ENCODE data around the gene POU5F1.

POU5F1 gene

DNA sequence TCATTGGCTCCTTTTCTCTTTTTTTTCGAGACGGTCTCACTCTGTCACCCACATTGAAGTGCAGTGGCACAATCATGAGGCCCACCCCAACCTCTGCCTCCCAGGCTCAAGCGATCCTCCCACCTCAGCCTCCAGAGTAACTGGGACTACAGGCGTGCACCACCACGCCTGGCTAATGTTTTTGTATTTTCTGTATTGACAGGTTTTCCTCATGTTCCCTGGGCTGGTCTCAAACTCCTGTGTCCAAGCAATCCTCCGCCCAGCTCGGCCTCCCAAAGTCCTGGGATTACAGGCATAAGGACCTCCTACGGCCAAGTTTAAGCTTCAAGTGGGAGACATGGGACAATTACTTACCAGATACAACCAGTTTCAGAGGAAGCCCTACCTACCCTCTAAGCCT, 9.4 kb upstream of the POU5F1 start:
- Histone ChIP-seq H2BK120ac (ENCODE audit: low read depth, low read length) (no peak overlapping the region), H2BK15ac (replicated peaks; ENCODE audit: low read depth) (no peak overlapping the region), H3K27ac (ENCODE audit: low read depth, low read length) (no peak overlapping the region), H3K23ac (ENCODE audit: low read length) (no peak overlapping the region), H4K8ac (ENCODE audit: low read depth, low read length) (no peak overlapping the region), H2BK5ac (ENCODE audit: low read length) (no peak overlapping the region), H3K4me3 (ENCODE audit: low read length) (no peak overlapping the region), H3K27me3 (ENCODE audit: insufficient read depth, low read length, poor library complexity) (no peaks in the 10 kb centered on the region), H3K56ac (ENCODE audit: low read length) (no peak overlapping the region), H3K4me2 (ENCODE audit: low read length) (no peak overlapping the region), H3K9ac (ENCODE audit: low read length) (no peak overlapping the region), H3K36me3 (ENCODE audit: control insufficient read depth, insufficient read depth, low read length) (no peaks in the 10 kb centered on the region), H3K79me1 (ENCODE audit: low read length) (no peaks in the 10 kb centered on the region), H4K5ac (ENCODE audit: low read length) (no peak overlapping the region), H3K4ac (ENCODE audit: low read depth, low read length) (no peak overlapping the region), H3K79me2 (ENCODE audit: control insufficient read depth, insufficient read depth, low read length) (no peaks in the 10 kb centered on the region), H3K18ac (ENCODE audit: low read length) (no peak overlapping the region), H2AK5ac (ENCODE audit: low read length) (no peak overlapping the region), H3K4me1 (ENCODE audit: control insufficient read depth, low read depth, low read length) (no peaks in the 10 kb centered on the region)
- DNase-seq, result no peak
- no CpG with 5 or more reads among the region's 8 CpGs for WGBS (ENCODE audit: extremely low coverage, insufficient coverage, low lambda C conversion rate)

DNA sequence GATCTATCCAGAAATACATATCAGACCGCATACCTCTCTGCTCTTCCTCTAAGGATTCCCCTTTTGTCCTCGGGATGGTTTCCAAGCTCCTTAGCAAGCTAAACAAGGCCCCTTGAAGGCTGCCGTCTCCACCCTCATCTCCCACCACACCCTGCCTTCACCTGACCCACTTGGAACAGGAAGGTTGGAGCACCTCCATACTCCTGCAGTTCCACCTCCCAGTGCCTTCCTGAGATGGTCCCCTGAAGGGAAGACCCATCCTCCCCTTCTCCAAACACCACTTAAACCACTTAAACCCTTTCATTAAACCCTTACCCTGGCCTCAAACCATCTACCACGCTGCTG, 8.5 kb upstream of the POU5F1 start:
- no peak overlapping the region for H4K8ac ChIP-seq (ENCODE audit: low read depth, low read length)
- no peak overlapping the region for H3K4ac ChIP-seq (ENCODE audit: low read depth, low read length)
- H2BK15ac ChIP-seq (replicated peaks; ENCODE audit: low read depth), result no peak overlapping the region
- no peak overlapping the region for H2BK5ac ChIP-seq (ENCODE audit: low read length)
- no peaks in the 10 kb centered on the region for H3K36me3 ChIP-seq (ENCODE audit: control insufficient read depth, insufficient read depth, low read length)
- no peak for DNase-seq
- H3K27me3 ChIP-seq (ENCODE audit: insufficient read depth, low read length, poor library complexity), result no peaks in the 10 kb centered on the region
- H2BK120ac ChIP-seq (ENCODE audit: low read depth, low read length), result no peak overlapping the region
- no peak overlapping the region for H3K56ac ChIP-seq (ENCODE audit: low read length)
- no peak overlapping the region for H3K23ac ChIP-seq (ENCODE audit: low read length)
- H3K4me2 ChIP-seq (ENCODE audit: low read length), result no peak overlapping the region
- H3K79me2 ChIP-seq (ENCODE audit: control insufficient read depth, insufficient read depth, low read length), result peaks cover 3% of the 10 kb centered on the region
- H3K4me3 ChIP-seq (ENCODE audit: low read length), result no peak overlapping the region
- H3K27ac ChIP-seq (ENCODE audit: low read depth, low read length), result no peak overlapping the region
- H3K4me1 ChIP-seq (ENCODE audit: control insufficient read depth, low read depth, low read length), result no peaks in the 10 kb centered on the region
- no peak overlapping the region for H2AK5ac ChIP-seq (ENCODE audit: low read length)
- no peaks in the 10 kb centered on the region for H3K79me1 ChIP-seq (ENCODE audit: low read length)
- no peak overlapping the region for H3K9ac ChIP-seq (ENCODE audit: low read length)
- WGBS (ENCODE audit: extremely low coverage, insufficient coverage, low lambda C conversion rate), result no CpG with 5 or more reads among the region's 4 CpGs
- H3K18ac ChIP-seq (ENCODE audit: low read length), result no peak overlapping the region
- no peak overlapping the region for H4K5ac ChIP-seq (ENCODE audit: low read length)

GRCh38 chr6:31178143-31179041, 7.9 kb upstream of the POU5F1 start:
- no CpG with 5 or more reads among the region's 8 CpGs for WGBS (ENCODE audit: extremely low coverage, insufficient coverage, low lambda C conversion rate)

DNA sequence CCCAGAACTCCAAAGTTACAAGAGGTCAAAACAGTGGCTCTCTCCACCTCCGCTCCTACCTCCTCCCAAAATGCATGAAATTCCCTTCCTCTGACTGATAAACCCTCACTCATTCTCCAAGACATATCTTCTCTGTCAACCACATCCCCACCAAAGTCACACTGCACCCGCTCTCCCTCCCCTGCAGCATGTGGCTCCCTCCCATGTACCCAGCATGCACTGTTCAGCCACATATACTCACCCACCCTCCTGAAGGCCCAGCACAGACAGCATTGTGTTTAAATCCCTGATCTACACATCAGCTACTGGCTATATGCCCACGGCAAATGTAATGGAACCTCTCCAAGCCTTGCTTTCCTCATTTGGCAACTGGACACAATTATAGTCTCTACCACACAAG, 5.5 kb upstream of the POU5F1 start:
- Histone ChIP-seq H3K27ac (ENCODE audit: low read depth, low read length) (no peak overlapping the region), H3K4ac (ENCODE audit: low read depth, low read length) (no peak overlapping the region), H3K9ac (ENCODE audit: low read length) (no peak overlapping the region), H2BK15ac (replicated peaks; ENCODE audit: low read depth) (no peak overlapping the region), H3K36me3 (ENCODE audit: control insufficient read depth, insufficient read depth, low read length) (no peaks in the 10 kb centered on the region), H3K23ac (ENCODE audit: low read length) (no peak overlapping the region), H3K18ac (ENCODE audit: low read length) (no peak overlapping the region), H2BK120ac (ENCODE audit: low read depth, low read length) (no peak overlapping the region), H4K5ac (ENCODE audit: low read length) (no peak overlapping the region), H3K4me2 (ENCODE audit: low read length) (no peak overlapping the region), H2AK5ac (ENCODE audit: low read length) (no peak overlapping the region), H3K4me3 (ENCODE audit: low read length) (no peak overlapping the region), H3K79me2 (ENCODE audit: control insufficient read depth, insufficient read depth, low read length) (peaks cover 3% of the 10 kb centered on the region), H4K8ac (ENCODE audit: low read depth, low read length) (no peak overlapping the region), H3K79me1 (ENCODE audit: low read length) (no peaks in the 10 kb centered on the region), H2BK5ac (ENCODE audit: low read length) (no peak overlapping the region), H3K56ac (ENCODE audit: low read length) (peak overlapping the region; percentile 63), H3K27me3 (ENCODE audit: insufficient read depth, low read length, poor library complexity) (no peaks in the 10 kb centered on the region), H3K4me1 (ENCODE audit: control insufficient read depth, low read depth, low read length) (peaks cover 9% of the 10 kb centered on the region)
- no CpG with 5 or more reads among the region's 3 CpGs for WGBS (ENCODE audit: extremely low coverage, insufficient coverage, low lambda C conversion rate)
- DNase-seq, result peak; percentile 57

More at GRCh38 chr6:31178143-31179041, 7.9 kb upstream of the POU5F1 start:
- no peak overlapping the region for H4K5ac ChIP-seq (ENCODE audit: low read length)
- no peak overlapping the region for H2BK5ac ChIP-seq (ENCODE audit: low read length)
- no peaks in the 10 kb centered on the region for H3K36me3 ChIP-seq (ENCODE audit: control insufficient read depth, insufficient read depth, low read length)
- H3K4me1 ChIP-seq (ENCODE audit: control insufficient read depth, low read depth, low read length), result peaks cover 1% of the 10 kb centered on the region
- no peak overlapping the region for H4K8ac ChIP-seq (ENCODE audit: low read depth, low read length)
- peaks cover 3% of the 10 kb centered on the region for H3K79me2 ChIP-seq (ENCODE audit: control insufficient read depth, insufficient read depth, low read length)
- H3K18ac ChIP-seq (ENCODE audit: low read length), result no peak overlapping the region
- no peak overlapping the region for H2BK120ac ChIP-seq (ENCODE audit: low read depth, low read length)
- no peak overlapping the region for H3K56ac ChIP-seq (ENCODE audit: low read length)
- H3K4me2 ChIP-seq (ENCODE audit: low read length), result no peak overlapping the region
- H3K79me1 ChIP-seq (ENCODE audit: low read length), result no peaks in the 10 kb centered on the region
- H3K23ac ChIP-seq (ENCODE audit: low read length), result no peak overlapping the region
- H3K27ac ChIP-seq (ENCODE audit: low read depth, low read length), result no peak overlapping the region
- H3K9ac ChIP-seq (ENCODE audit: low read length), result no peak overlapping the region
- H3K27me3 ChIP-seq (ENCODE audit: insufficient read depth, low read length, poor library complexity), result no peaks in the 10 kb centered on the region
- no peak overlapping the region for H2AK5ac ChIP-seq (ENCODE audit: low read length)
- no peak overlapping the region for H3K4ac ChIP-seq (ENCODE audit: low read depth, low read length)
- no peak overlapping the region for H2BK15ac ChIP-seq (replicated peaks; ENCODE audit: low read depth)
- DNase-seq, result no peak
- no peak overlapping the region for H3K4me3 ChIP-seq (ENCODE audit: low read length)

- Histone ChIP-seq H4K5ac (ENCODE audit: low read length) (no peak overlapping the region), H3K27ac (ENCODE audit: low read depth, low read length) (no peak overlapping the region), H2BK15ac (replicated peaks; ENCODE audit: low read depth) (no peak overlapping the region), H3K4me2 (ENCODE audit: low read length) (no peak overlapping the region), H2BK120ac (ENCODE audit: low read depth, low read length) (peak overlapping the region; percentile 45), H3K23ac (ENCODE audit: low read length) (no peak overlapping the region), H2AK5ac (ENCODE audit: low read length) (no peak overlapping the region), H3K4me3 (ENCODE audit: low read length) (no peak overlapping the region), H3K79me2 (ENCODE audit: control insufficient read depth, insufficient read depth, low read length) (peaks cover 14% of the 10 kb centered on the region), H3K4ac (ENCODE audit: low read depth, low read length) (peak overlapping the region; percentile 42), H2BK5ac (ENCODE audit: low read length) (no peak overlapping the region), H3K79me1 (ENCODE audit: low read length) (no peaks in the 10 kb centered on the region), H3K27me3 (ENCODE audit: insufficient read depth, low read length, poor library complexity) (no peaks in the 10 kb centered on the region), H3K18ac (ENCODE audit: low read length) (peak overlapping the region; percentile 15), H3K36me3 (ENCODE audit: control insufficient read depth, insufficient read depth, low read length) (no peaks in the 10 kb centered on the region), H4K8ac (ENCODE audit: low read depth, low read length) (no peak overlapping the region), H3K4me1 (ENCODE audit: control insufficient read depth, low read depth, low read length) (peaks cover 11% of the 10 kb centered on the region), H3K9ac (ENCODE audit: low read length) (no peak overlapping the region), H3K56ac (ENCODE audit: low read length) (peak overlapping the region; percentile 92)
- no peak for DNase-seq
- WGBS (ENCODE audit: extremely low coverage, insufficient coverage, low lambda C conversion rate), result no CpG with 5 or more reads among the region's 5 CpGs
Measured at GRCh38 chr6:31174378-31174777, 3.9 kb upstream of the POU5F1 start.

Data from mesendoderm (in vitro differentiated cells).